ENCODE measurements around the gene PUSL1.

PUSL1 gene

DNA sequence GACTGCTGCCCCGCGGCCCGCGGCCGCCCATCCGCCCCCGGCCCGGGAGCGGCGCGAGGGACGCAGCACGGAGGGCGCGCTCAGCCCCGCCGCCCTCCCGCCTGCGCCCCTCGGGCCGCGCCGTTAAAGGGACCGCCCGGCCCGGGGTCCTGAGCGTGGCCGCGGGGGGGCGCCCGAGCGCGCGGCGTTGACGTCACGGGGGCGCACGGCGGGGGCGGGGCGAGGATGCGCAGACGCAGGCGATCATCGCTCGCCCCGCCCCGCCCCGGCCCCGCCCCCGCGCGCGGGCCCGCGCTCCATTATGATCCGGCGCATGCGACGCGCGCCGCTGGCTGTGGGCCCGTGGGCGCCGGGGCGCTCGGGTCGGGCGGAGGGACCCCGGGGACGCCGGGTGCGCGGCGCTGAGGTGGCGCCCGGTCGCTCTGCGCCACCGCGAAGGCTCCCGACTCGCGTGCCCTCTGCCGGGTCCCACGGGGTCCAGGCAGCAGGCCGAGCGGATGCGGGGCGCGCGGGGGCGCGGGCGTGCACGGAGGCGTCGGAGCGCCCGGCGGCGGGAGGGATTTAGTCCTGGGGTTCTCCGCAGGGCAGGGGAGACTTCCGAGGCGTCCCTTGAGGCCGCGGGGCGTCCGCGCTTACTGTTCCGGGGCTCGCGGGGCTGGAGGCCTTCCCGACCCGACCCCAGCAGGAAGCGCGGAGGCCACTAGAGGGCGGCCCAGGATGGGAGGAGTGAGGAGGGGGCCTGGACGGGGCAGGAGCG lies 41.0 kb downstream of the PUSL1 start, which contains the start of gene DVL1:
Gene DVL1 (minus strand): TSS at position 163 of the 757 bp plus-strand sequence. CDS start 353 bp downstream, outside the sequence.
- FAIRE-seq: peak; percentile 82
- peak; percentile 97 for DNase-seq (ENCODE audit: insufficient read length, low spot score)
- TF ChIP-seq POLR2AphosphoS5 (IDR thresholded peaks at IDR 0.05; ENCODE audit: low read depth, low read length): peak; percentile 33; the same call in 1 of the 2 replicates
- no peak for TF ChIP-seq SPI1 (IDR thresholded peaks at IDR 0.05; ENCODE audit: low read depth, low read length)

DNA sequence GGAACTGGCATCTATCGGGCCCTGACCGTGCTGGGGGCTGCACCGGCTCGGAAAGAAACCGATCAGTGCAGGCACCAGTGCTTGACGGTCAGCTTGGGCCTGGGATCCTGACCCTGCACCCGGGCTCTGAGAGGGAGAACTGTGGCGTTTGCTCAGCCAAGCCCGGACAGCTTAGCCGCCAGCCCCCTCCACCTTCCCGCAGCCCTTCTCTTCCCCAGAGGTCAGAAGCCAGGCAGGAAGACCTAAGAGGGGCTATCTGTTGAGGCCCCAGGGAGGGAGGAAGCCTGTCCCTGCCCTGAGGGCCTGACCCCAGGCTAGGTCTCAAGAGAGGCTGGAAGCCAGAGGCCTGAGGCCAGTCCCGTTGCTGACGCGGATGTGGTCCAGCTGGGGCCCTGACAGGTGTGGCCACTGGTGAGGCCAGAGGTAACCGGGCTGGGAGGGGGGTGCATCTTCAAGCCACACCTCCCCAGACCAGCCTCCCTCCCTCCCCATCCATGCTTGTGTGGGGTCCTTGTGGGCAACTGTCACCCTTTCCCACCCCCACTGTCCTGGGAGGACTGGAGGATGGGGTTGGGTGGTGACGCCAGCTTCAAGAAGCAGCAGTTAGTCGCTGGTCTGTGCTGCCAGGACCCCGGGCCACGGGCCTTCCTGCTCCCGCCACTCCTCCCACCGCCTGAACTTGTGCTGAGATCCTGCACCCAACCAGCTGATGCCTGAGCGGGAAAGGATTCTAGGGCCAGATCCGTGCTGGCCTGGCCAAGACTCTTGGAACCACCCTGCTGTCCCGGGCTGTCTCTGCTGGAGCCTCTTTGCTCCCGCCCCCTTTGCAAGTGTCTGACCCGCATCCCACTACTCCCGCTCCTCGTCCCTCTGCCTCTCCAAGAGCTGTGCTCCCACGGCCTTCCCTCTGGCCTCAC lies 43.4 kb downstream of the PUSL1 start:
- TF ChIP-seq SPI1 (IDR thresholded peaks at IDR 0.05; ENCODE audit: low read depth, low read length) (no peak), POU2F2 (IDR thresholded peaks at IDR 0.05; ENCODE audit: low read depth, low read length) (no peak), TAF1 (IDR thresholded peaks at IDR 0.05; ENCODE audit: low read depth, low read length) (no peak), POLR2A (IDR thresholded peaks at IDR 0.05; ENCODE audit: low read depth, low read length) (no peak), PAX5 (IDR thresholded peaks at IDR 0.05; ENCODE audit: insufficient read depth, low read length, severe bottlenecking) (no peak)
- no peak for DNase-seq (ENCODE audit: insufficient read length, low spot score)
- no peak for FAIRE-seq

DNA sequence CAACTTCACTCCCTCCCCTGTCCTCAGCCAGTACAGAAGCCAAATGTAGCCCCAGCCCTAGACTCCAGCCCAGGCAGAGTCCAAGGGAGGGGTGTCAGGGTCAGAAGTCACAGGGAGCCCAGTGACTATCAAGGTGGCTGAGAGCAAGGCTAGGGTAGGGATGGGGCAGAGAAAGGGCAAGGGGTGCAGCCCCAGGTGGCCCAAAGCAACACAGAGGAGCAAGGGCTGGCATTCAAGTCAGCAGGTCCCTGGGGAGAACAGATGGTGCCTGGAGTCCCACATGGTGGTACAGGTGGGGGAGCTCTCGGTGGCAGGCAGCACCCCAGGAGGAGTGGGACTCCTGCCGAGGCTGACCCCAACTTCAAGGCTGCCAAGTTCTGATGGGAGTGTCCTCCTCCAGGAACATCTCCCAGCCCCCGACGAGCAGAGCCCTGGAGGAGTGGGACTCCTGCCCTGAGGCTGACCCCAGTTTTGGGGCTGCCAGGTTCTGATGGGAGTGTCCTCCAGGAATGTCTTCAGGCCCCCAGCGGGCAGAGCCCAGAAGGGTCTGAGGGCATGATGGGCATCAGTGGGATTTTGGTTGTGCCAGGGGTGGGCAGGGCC lies 44.5 kb downstream of the PUSL1 start:
- DNase-seq (ENCODE audit: insufficient read length, low spot score) (no peak), FAIRE-seq (no peak)
- TF ChIP-seq PAX5 (IDR thresholded peaks at IDR 0.05; ENCODE audit: insufficient read depth, low read length, severe bottlenecking) (no peak), POU2F2 (IDR thresholded peaks at IDR 0.05; ENCODE audit: low read depth, low read length) (no peak), POLR2AphosphoS5 (IDR thresholded peaks at IDR 0.05; ENCODE audit: low read depth, low read length) (no peak)

DNA sequence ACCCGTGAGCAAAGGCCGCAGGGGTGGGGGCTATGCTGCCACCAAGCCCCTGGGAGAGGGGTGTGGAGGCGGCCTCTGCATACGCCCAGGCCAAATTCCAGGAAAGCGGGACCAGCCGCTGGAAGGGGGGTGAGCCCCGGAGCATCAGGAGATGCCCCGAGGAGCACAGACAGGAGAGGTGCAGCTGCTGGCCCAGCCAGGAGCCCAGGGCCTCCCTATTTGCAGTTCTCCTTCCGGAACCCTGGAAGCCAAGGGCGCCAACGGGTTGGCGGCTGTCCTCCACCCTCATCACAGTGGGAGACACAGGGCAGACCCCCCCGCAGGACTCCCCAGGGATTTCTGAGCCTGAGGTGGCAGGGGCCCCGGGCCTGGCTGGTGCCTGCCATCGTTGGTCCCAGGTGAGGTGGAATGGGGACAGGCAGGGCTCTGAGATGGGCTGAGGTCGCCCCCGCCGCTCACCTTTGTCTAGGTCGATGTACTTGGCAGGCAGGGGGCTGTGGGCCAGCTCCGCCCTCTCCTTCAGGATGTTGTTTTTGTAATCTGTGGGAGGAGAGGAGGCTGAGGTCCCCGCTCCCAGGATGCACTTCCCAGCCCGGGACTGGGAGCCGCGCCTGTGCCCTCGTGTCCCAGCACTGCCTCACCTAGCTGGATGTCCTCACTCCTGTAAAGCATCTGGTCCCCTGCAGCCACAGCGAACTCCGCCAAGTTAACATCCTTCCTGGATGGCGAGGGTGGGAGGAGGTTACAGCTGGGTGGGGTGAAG lies 45.2 kb downstream of the PUSL1 start:
- DNase-seq (ENCODE audit: insufficient read length, low spot score) (no peak), FAIRE-seq (no peak)
- TF ChIP-seq SPI1 (IDR thresholded peaks at IDR 0.05; ENCODE audit: low read depth, low read length): no peak
- TF ChIP-seq POLR2AphosphoS5 (IDR thresholded peaks at IDR 0.05; ENCODE audit: low read depth, low read length): no peak
- TF ChIP-seq POLR2A (IDR thresholded peaks at IDR 0.05; ENCODE audit: low read depth, low read length): no peak
- TF ChIP-seq POU2F2 (IDR thresholded peaks at IDR 0.05; ENCODE audit: low read depth, low read length): no peak
- TF ChIP-seq TAF1 (IDR thresholded peaks at IDR 0.05; ENCODE audit: low read depth, low read length): no peak
- no peak for TF ChIP-seq PAX5 (IDR thresholded peaks at IDR 0.05; ENCODE audit: insufficient read depth, low read length, severe bottlenecking)

DNA sequence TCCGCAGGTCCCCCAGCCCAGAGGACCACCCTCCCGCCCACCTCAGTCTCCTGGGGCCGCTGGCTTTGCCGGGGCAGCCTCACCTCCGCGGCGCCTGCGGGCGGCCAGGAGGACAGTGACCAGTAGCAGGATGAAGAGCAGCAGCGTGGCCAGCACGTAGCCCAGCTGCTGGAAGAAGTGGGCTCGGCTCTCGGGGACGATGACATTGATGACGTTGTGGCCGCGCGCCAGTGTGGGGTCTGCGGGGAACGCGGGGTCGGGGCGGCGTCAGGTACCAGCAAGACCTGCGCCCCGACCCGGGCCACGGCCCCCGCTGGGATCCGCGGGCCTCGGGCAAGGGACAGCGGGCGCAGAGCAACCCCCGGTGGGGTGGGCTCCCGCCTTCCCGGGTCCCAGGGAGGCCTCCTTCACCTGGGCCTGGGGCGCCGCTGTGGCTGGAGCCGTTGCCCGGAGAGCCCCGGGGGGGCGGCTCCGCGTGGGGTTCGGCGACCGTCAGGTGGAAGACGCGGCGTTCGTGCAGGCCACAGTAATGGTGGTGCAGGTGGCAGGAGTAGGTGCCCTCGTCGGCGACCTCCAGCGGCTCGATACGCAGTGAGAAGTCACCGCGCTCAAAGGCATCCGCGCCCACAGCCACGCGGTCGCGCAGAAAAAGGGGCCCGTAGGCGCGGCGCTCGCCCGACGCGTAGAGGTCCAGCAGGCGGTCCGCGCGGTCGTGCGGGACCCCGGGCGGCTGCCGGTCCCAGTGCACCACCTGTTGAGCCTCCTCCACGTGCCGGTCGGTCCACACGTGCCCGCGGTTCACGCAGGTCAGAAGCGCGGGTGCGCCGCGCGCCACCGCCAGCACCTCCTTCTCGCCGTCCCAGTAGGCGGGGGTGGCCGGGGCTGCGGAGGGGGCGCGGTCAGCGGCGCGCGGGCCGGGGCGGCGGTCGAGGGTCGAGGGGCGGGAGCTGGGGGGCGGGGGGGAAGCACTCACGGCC lies 46.2 kb downstream of the PUSL1 start:
- FAIRE-seq (no peak), DNase-seq (ENCODE audit: insufficient read length, low spot score) (no peak)
- no peak for TF ChIP-seq POU2F2 (IDR thresholded peaks at IDR 0.05; ENCODE audit: low read depth, low read length)
- TF ChIP-seq POLR2AphosphoS5 (IDR thresholded peaks at IDR 0.05; ENCODE audit: low read depth, low read length): no peak
- TF ChIP-seq TAF1 (IDR thresholded peaks at IDR 0.05; ENCODE audit: low read depth, low read length): no peak
- no peak for TF ChIP-seq PAX5 (IDR thresholded peaks at IDR 0.05; ENCODE audit: insufficient read depth, low read length, severe bottlenecking)
- no peak for TF ChIP-seq SPI1 (IDR thresholded peaks at IDR 0.05; ENCODE audit: low read depth, low read length)
- TF ChIP-seq POLR2A (IDR thresholded peaks at IDR 0.05; ENCODE audit: low read depth, low read length): no peak

DNA sequence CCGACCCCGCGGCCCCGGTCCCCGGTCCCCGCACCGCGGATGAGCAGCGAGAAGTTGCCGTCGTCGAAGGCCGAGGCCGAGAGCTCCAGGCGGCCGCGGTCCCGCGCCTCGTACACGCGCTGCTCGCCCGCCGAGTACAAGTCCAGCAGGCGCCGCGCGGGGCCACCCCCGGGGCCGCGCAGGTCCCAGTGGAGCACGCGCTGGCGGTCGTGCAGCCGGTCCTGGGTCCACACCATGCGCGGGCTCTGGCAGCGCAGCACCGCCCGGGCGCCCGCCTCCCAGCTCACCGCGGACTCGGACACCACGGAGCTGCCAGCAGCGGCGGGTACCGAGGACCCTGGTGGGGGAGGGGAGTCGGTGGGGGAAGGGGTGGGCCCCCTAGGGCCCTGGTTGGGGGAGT lies 47.0 kb downstream of the PUSL1 start:
- FAIRE-seq (no peak), DNase-seq (ENCODE audit: insufficient read length, low spot score) (no peak)
- TF ChIP-seq TAF1 (IDR thresholded peaks at IDR 0.05; ENCODE audit: low read depth, low read length) (no peak), POLR2AphosphoS5 (IDR thresholded peaks at IDR 0.05; ENCODE audit: low read depth, low read length) (no peak), PAX5 (IDR thresholded peaks at IDR 0.05; ENCODE audit: insufficient read depth, low read length, severe bottlenecking) (no peak), POU2F2 (IDR thresholded peaks at IDR 0.05; ENCODE audit: low read depth, low read length) (no peak), POLR2A (IDR thresholded peaks at IDR 0.05; ENCODE audit: low read depth, low read length) (no peak)

DNA sequence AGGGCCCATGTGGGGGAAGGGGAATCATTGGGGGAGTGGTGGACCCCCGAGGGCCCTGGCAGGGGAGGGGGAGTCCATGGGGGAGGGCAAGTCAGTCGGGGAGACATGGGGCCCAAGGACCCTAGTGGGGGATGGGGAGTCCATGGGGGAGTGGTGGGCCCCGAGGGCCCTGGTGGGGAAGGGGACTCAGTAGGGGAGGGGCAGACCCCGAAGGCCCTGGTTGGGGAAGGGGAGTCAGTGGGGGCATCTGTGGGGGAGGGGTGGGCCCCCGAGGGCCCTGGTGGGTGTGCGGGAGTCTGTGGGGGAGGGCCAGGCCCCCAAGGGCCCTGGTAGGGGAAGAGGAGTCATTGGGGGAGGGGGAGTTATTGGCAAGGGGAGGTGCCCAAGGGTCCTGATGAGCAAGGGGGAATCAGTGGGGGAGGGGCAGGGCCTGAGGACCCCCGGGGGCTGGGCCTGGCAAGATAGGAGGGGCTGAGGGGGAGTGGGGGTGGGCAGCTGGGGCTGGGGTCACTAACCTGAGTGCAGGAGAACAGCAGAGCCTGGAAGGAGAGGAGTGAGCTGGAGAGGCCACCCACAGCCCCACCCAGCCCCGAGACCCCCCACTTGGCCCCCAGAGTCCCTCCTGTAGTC lies 47.9 kb downstream of the PUSL1 start:
- no peak for DNase-seq (ENCODE audit: insufficient read length, low spot score)
- no peak for FAIRE-seq
- TF ChIP-seq POU2F2 (IDR thresholded peaks at IDR 0.05; ENCODE audit: low read depth, low read length): no peak
- no peak for TF ChIP-seq POLR2A (IDR thresholded peaks at IDR 0.05; ENCODE audit: low read depth, low read length)
- no peak for TF ChIP-seq PAX5 (IDR thresholded peaks at IDR 0.05; ENCODE audit: insufficient read depth, low read length, severe bottlenecking)
- no peak for TF ChIP-seq TAF1 (IDR thresholded peaks at IDR 0.05; ENCODE audit: low read depth, low read length)
- no peak for TF ChIP-seq POLR2AphosphoS5 (IDR thresholded peaks at IDR 0.05; ENCODE audit: low read depth, low read length)
- TF ChIP-seq SPI1 (IDR thresholded peaks at IDR 0.05; ENCODE audit: low read depth, low read length): no peak
